Neural cell (in vitro differentiated cells): Measurements from ENCODE around the gene OCSTAMP.

Experiments used
- POLR2AphosphoS5 ChIP-seq: IDR thresholded peaks from 2 replicates; pipeline ENCODE4 v1.6.1; 2012
- TF ChIP-seq, protein P1 (sequence below): fragments of 450-650 bp; IDR thresholded peaks from 2 replicates; pipeline ENCODE4 v1.5.1; 2014; ENCODE audit warnings: antibody characterized with exemption, mild to moderate bottlenecking, moderate library complexity; ENCODE audit not compliant: poor library complexity, severe bottlenecking
- TF ChIP-seq, protein P2 (sequence below): IDR thresholded peaks from 2 replicates; pipeline ENCODE4 v1.6.1; 2012; ENCODE audit warnings: borderline replicate concordance

DNA sequence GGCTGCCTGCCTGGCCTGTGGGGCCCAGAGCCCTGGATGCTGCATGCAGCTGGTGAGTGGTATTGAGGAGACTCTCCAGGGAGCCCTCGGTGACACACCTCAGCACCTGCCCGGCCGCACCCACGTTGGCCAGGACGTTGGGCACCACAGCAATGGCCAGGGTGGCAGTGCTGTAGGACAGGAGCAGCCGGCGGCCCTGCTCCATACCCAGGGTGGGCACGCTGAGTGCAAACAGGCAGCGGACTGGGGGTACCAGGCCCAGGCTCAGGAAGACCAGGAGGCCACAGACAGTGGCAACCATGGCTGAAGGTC lies 4.7 kb downstream of the OCSTAMP start:
- TF ChIP-seq, protein P1, sequence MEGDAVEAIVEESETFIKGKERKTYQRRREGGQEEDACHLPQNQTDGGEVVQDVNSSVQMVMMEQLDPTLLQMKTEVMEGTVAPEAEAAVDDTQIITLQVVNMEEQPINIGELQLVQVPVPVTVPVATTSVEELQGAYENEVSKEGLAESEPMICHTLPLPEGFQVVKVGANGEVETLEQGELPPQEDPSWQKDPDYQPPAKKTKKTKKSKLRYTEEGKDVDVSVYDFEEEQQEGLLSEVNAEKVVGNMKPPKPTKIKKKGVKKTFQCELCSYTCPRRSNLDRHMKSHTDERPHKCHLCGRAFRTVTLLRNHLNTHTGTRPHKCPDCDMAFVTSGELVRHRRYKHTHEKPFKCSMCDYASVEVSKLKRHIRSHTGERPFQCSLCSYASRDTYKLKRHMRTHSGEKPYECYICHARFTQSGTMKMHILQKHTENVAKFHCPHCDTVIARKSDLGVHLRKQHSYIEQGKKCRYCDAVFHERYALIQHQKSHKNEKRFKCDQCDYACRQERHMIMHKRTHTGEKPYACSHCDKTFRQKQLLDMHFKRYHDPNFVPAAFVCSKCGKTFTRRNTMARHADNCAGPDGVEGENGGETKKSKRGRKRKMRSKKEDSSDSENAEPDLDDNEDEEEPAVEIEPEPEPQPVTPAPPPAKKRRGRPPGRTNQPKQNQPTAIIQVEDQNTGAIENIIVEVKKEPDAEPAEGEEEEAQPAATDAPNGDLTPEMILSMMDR: no peak
- TF ChIP-seq, protein P2, sequence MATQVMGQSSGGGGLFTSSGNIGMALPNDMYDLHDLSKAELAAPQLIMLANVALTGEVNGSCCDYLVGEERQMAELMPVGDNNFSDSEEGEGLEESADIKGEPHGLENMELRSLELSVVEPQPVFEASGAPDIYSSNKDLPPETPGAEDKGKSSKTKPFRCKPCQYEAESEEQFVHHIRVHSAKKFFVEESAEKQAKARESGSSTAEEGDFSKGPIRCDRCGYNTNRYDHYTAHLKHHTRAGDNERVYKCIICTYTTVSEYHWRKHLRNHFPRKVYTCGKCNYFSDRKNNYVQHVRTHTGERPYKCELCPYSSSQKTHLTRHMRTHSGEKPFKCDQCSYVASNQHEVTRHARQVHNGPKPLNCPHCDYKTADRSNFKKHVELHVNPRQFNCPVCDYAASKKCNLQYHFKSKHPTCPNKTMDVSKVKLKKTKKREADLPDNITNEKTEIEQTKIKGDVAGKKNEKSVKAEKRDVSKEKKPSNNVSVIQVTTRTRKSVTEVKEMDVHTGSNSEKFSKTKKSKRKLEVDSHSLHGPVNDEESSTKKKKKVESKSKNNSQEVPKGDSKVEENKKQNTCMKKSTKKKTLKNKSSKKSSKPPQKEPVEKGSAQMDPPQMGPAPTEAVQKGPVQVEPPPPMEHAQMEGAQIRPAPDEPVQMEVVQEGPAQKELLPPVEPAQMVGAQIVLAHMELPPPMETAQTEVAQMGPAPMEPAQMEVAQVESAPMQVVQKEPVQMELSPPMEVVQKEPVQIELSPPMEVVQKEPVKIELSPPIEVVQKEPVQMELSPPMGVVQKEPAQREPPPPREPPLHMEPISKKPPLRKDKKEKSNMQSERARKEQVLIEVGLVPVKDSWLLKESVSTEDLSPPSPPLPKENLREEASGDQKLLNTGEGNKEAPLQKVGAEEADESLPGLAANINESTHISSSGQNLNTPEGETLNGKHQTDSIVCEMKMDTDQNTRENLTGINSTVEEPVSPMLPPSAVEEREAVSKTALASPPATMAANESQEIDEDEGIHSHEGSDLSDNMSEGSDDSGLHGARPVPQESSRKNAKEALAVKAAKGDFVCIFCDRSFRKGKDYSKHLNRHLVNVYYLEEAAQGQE: no peak
- TF ChIP-seq POLR2AphosphoS5: no peak
